ENCODE data around the gene DLG2.

DLG2 gene

DNA sequence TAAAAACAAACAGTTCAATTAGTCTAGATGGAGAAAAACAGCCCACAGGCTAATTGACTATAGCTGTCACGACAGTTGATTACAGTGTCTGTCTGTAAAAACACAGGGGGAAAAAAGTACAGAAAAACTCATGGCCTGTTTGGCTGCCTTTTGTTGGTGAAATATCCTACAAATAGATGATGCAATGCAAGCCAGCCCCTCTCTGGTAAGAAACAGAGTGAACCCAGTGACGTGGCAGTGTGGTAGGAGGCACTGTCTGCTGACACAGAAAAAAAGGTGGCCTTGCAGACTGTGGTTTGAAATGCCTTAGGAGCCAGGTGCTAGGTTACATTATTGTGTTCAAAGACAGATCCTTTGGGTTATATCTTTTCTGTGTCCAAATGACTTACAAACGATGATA, 1909.6 kb downstream of the DLG2 start:
- no peak for TF ChIP-seq CTCF (conservative IDR thresholded peaks at IDR 0.05; ENCODE audit: low read depth, low read length)
- H3K4me3 ChIP-seq (ENCODE audit: low read length): no peak overlapping the region
- DNase-seq (ENCODE audit: low read depth): no peak

DNA sequence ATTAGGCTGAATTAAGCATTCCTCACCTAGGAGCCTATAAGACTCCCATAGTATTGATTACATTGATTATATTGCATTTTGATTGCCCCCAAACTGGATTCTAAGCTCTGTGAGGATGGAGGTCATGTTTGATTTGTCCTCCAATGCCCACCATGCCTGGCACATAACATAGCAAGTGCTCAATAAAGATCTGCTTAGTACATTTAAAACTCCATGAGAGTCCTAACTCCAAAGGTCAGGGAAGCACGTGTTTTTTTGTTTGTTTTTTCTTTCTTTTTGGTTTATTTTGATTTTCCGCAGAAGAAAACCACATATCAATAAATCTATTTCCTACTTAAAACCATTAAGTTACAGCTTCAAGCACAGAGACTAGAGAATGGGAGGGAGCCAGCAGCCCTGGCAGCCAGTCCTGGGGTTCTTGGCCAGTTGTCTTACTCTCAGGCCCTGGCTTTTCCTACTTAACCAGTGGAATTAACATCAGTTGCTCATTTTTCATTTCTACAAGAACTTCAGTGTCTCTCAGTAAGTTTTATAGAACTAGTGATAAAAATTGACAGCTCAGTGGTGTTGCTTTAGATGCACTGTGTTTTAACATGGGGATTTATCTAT, 1911.1 kb downstream of the DLG2 start:
- TF ChIP-seq CTCF (conservative IDR thresholded peaks at IDR 0.05; ENCODE audit: low read depth, low read length): no peak
- no peak for DNase-seq (ENCODE audit: low read depth)
- H3K4me3 ChIP-seq (ENCODE audit: low read length): no peak overlapping the region

- no peak for DNase-seq (ENCODE audit: low read depth)
- no peak for TF ChIP-seq CTCF (conservative IDR thresholded peaks at IDR 0.05; ENCODE audit: low read depth, low read length)
- no peak overlapping the region for H3K4me3 ChIP-seq (ENCODE audit: low read length)
Observed at GRCh38 chr11:83713708-83714107, 1913.4 kb downstream of the DLG2 start.

DNA sequence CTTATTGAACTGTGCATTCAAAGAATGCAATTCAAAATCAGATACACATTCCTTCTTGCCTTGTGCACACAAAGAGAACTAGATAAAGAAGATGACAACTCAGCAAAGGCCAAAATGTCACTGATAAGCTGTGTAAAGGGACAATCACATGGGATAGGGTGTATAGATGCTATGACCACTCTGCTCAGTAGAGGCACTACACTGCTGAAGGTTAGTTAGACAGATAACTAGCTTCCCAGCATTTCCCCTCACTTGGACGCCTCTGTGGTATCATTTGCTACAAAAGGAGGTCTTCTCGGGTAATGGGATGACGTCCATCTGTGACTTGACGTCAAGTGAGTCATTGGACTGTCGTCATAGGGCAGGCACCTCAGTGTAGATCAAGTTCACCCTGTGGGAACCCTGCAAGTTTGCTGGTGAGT, 1916.0 kb downstream of the DLG2 start:
- no peak for TF ChIP-seq CTCF (conservative IDR thresholded peaks at IDR 0.05; ENCODE audit: low read depth, low read length)
- no peak overlapping the region for H3K4me3 ChIP-seq (ENCODE audit: low read length)
- DNase-seq (ENCODE audit: low read depth): no peak

DNA sequence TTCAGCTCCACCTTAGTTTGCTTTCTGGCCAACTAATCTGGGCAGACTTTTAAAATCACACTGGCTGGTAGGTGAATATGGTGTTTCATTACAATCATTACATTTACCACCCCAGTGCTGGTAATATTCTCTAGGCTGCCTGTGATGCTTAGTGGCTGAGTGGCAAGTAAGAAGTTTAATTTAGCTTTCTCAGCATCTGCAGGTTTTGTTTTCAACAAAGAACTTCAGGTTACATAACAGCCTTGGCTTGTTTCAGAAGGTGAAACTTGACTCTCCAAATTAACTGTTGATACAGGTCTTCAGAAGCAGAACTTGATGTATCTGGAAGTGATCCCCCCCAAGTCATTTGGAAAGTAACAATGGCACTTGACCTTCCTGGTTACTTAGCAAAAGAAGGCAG, 1917.7 kb downstream of the DLG2 start:
- no peak for DNase-seq (ENCODE audit: low read depth)
- no peak for TF ChIP-seq CTCF (conservative IDR thresholded peaks at IDR 0.05; ENCODE audit: low read depth, low read length)
- H3K4me3 ChIP-seq (ENCODE audit: low read length): no peak overlapping the region

- TF ChIP-seq CTCF (conservative IDR thresholded peaks at IDR 0.05; ENCODE audit: low read depth, low read length): no peak
- DNase-seq (ENCODE audit: low read depth): no peak
- H3K4me3 ChIP-seq (ENCODE audit: low read length): no peak overlapping the region
Observed at GRCh38 chr11:83706566-83706965, 1920.6 kb downstream of the DLG2 start.

DNA sequence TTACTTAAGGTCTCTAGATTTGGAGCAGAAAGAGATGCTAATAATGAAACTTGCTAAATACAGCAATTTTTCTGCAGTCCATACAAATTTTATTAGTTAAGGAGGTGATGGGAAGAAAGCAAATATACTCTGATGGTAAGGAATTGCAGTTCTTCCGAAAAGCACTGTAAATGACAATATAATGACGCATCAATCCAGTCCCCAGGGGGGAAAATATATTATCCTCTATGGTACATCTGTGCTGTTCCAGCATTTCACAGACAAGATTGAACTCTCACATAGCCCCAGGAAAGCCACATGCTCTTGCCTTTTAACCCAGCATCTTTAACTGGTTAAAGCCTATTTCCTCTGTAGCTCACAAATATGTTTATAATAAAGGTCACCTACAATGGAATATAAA, 1924.3 kb downstream of the DLG2 start:
- H3K4me3 ChIP-seq (ENCODE audit: low read length): no peak overlapping the region
- TF ChIP-seq CTCF (conservative IDR thresholded peaks at IDR 0.05; ENCODE audit: low read depth, low read length): no peak
- no peak for DNase-seq (ENCODE audit: low read depth)
